AG09309 (cell line): Measurements from ENCODE around the gene NKD2.

Experiments used
- DNase-seq: peaks from one replicate; pipeline ENCODE4 v3.0.0-alpha.2; 2010; ENCODE audit warnings: low read depth
- H3K4me3 ChIP-seq: 2 replicates; pipeline ENCODE4 v1.5.1; 2011; ENCODE audit warnings: mild to moderate bottlenecking, low read depth, low read length, moderate library complexity; ENCODE audit not compliant: control insufficient read depth
- TF ChIP-seq, protein P1 (sequence below): IDR thresholded peaks from 2 replicates; pipeline ENCODE4 v1.5.1; 2011; ENCODE audit warnings: mild to moderate bottlenecking, low read depth, low read length, inconsistent platforms; ENCODE audit not compliant: insufficient read depth, control insufficient read depth; ENCODE audit errors: missing control alignments

Gene NKD2

DNA sequence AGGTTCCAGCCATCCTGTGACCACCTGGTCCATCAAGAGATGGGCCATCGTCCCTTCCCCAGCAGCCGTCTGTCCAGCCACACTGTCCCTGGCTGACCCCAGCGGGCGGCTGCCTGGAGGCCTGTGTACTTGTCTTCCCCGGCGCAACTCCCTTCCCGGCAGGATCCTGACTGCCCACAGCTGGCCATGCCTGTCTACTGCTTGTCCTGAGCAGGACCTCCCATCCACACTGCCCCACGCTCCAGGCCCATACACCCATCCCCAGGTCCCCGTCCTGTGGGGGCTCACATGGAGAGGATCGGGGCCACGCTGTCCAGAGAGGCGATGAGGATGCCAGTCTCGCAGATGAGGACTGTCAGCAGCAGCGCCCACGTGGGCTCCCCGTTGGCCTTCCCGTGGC lies 67.8 kb downstream of the NKD2 start:
- DNase-seq: no peak
- no peak overlapping the region for H3K4me3 ChIP-seq
- TF ChIP-seq, protein P1, sequence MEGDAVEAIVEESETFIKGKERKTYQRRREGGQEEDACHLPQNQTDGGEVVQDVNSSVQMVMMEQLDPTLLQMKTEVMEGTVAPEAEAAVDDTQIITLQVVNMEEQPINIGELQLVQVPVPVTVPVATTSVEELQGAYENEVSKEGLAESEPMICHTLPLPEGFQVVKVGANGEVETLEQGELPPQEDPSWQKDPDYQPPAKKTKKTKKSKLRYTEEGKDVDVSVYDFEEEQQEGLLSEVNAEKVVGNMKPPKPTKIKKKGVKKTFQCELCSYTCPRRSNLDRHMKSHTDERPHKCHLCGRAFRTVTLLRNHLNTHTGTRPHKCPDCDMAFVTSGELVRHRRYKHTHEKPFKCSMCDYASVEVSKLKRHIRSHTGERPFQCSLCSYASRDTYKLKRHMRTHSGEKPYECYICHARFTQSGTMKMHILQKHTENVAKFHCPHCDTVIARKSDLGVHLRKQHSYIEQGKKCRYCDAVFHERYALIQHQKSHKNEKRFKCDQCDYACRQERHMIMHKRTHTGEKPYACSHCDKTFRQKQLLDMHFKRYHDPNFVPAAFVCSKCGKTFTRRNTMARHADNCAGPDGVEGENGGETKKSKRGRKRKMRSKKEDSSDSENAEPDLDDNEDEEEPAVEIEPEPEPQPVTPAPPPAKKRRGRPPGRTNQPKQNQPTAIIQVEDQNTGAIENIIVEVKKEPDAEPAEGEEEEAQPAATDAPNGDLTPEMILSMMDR: no peak

DNA sequence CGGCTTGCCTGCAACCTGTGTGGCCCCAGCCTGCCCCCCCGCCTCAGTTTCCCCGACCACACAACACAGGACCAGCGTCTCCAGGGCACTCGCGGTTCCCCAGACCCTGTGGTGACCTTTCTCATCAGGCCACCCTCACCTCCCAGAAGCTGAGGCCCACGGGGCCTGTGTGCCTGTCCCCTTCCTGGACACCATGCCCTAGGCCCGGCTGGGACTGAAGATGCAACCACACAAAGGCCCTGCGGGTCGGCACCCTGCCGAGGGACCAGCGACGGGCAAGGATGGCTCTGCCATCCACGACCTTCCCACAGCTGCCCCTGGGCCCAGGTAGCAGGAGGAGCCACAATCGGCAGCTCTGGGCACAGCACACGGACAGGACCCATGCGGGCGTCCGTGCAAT lies 68.4 kb downstream of the NKD2 start:
- TF ChIP-seq, protein P1: no peak
- no peak overlapping the region for H3K4me3 ChIP-seq
- no peak for DNase-seq

DNA sequence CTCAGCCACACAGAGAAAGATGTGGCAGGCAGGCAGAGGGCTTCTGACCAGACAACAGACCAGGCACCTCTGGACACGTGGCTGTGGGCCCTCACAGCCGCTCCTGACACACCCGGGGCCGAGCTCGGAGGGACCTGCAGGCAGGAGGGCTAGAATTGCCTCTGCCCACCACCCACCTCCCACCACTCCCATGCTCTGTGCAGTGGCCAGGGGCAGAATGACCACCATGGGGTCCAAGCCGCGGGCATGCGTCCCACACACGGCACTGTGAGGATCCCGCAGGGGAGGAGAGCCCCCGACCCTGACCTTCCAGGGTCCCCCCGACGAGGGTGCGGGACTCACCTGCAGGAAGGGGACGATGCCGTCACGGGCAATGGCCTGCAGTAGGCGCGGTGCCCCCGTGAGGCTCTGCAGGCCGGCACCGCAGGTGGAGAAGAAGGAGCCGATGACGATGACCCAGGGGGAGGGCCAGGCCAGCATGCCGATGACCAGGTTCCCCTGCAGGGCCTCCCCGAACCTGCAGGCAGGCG lies 69.0 kb downstream of the NKD2 start:
- TF ChIP-seq, protein P1: no peak

DNA sequence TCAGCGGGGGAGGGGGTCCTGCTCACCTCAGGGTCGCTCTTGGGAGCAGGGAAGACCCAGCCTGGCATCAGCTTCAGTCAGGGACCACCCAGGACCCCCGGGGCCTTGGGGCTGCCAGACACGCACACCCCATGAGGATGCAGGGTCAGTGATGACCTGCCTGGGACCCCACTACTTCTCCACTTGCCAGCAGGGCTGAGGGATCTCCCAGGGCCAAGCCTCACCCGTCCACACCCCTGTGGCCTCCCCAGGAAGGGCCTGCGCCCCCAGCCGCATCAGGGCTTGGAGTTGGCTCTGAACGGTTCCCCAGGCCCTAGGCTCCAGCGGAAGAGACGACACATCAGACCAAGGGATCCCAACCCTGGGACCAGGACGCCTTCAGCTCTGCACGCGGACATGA lies 69.6 kb downstream of the NKD2 start:
- TF ChIP-seq, protein P1: no peak
- H3K4me3 ChIP-seq: no peak overlapping the region
- DNase-seq: no peak

More for the DNA sequence above, 69.0 kb downstream of the NKD2 start:
- H3K4me3 ChIP-seq: no peak overlapping the region
- no peak for DNase-seq

DNA sequence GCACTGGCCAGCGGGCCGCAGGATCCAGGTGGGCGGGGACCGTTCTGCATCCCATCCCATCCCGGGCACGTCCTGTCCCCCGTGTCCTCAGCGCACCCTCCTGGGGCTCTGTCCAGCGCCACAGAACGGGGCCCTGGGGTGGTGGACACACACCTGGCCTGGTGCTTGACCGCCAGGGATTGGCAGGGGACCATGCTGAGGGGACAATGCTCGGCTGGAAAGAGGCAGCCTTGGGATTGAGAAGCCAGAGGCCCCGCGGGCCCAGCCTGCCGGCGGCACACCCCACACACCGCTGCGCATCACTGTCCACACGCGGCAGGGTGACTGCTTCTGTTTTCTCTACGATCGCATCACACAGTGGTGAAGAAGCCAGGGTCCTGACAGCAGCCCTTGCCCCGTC lies 70.2 kb downstream of the NKD2 start:
- no peak overlapping the region for H3K4me3 ChIP-seq
- TF ChIP-seq, protein P1: no peak

DNA sequence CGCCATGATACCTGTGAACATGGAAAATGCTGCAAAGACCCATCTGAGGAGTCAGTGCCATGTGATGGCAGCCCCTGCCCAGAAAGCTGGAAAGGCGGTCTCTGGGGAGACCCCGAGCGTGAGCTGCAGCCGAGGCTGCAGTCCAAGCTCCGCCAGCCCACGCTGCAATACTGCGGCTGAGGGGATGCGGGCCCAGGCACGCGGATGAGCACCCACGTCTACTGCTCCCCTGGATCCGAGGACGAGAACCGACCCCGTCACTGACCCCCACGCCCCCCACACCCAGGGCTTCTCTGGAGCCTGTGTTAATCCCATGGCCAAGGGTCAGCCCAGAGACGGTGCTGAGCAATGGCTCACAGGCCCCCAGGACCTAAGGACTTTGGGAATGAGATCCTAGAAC lies 70.9 kb downstream of the NKD2 start:
- TF ChIP-seq, protein P1: no peak

More for the DNA sequence above, 70.2 kb downstream of the NKD2 start:
- DNase-seq: no peak

DNA sequence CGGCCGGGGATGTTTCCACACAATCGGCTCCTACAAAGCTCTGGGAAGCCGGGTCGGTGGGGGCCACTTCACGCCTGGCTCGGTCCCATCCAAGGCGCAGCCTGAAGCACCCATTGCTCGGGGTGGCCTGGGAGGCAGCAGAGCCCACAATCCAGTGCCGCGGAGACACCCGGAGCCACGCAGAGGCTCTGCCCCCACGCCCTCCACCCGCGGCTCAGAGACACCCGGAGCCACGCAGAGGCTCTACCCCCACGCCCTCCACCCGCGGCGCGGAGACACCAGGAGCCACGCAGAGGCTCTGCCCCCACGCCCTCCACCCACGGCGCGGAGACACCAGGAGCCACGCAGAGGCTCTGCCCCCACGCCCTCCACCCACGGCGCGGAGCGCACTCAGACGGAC lies 71.4 kb downstream of the NKD2 start:
- no peak overlapping the region for H3K4me3 ChIP-seq
- TF ChIP-seq, protein P1: no peak
- DNase-seq: no peak

More for the DNA sequence above, 70.9 kb downstream of the NKD2 start:
- no peak overlapping the region for H3K4me3 ChIP-seq
- DNase-seq: no peak
